Neural cell (in vitro differentiated cells): ENCODE results near the gene PDE4D. TPM values are rescaled to one million over a fixed set of nuclear protein-coding genes. Genes with fewer than 3 reads are reported as not detected.

Experiments used
- H2AFZ ChIP-seq: fragments of 200-600, 300-800 bp; sonication (generic), shearing (Covaris generic); 2 replicates; pipeline ENCODE4 v1.6.0; 2014; ENCODE audit warnings: low read depth, mild to moderate bottlenecking, antibody characterized with exemption, low read length, moderate library complexity
- H3F3A ChIP-seq: fragments of 200-600 bp; shearing (Covaris generic); 2 replicates; pipeline ENCODE4 v1.6.1; 2016; ENCODE audit warnings: mild to moderate bottlenecking, moderate library complexity, mixed read lengths, antibody characterized with exemption, low read length; ENCODE audit not compliant: insufficient read depth, poor library complexity, severe bottlenecking
- H3K27ac ChIP-seq: fragments of 200-600, 300-800 bp; sonication (generic), shearing (Covaris generic); 2 replicates; pipeline ENCODE4 v1.5.1; 2014; ENCODE audit warnings: mild to moderate bottlenecking, low read length, moderate library complexity
- H3K27me3 ChIP-seq: fragments of 300-800, 200-600 bp; sonication (generic), shearing (Covaris generic); 2 replicates; pipeline ENCODE4 v1.6.0; 2014; ENCODE audit warnings: mild to moderate bottlenecking, low read depth, low read length, moderate library complexity; ENCODE audit not compliant: insufficient read depth
- H3K36me3 ChIP-seq: fragments of 300-800, 200-600 bp; sonication (generic), shearing (Covaris generic); 2 replicates; pipeline ENCODE4 v1.5.1; 2014; ENCODE audit warnings: mild to moderate bottlenecking, antibody characterized with exemption, low read length, moderate library complexity; ENCODE audit not compliant: insufficient read depth
- H3K4me2 ChIP-seq: fragments of 300-800, 200-600 bp; sonication (generic), shearing (Covaris generic); 2 replicates; pipeline ENCODE4 v1.6.0; 2014; ENCODE audit warnings: mild to moderate bottlenecking, low read length
- H3K4me3 ChIP-seq: fragments of 300-800, 200-600 bp; sonication (generic), shearing (Covaris generic); 2 replicates; pipeline ENCODE4 v1.5.1; 2014; ENCODE audit warnings: mild to moderate bottlenecking, low read length, moderate library complexity
- H3K79me2 ChIP-seq: fragments of 200-600 bp; shearing (Covaris generic); replicated peaks from 2 replicates; pipeline ENCODE4 v1.6.0; 2014; ENCODE audit warnings: mild to moderate bottlenecking, low read length, moderate library complexity; ENCODE audit not compliant: insufficient read depth
- H3K9ac ChIP-seq: fragments of 300-800, 200-600 bp; sonication (generic), shearing (Covaris generic); 2 replicates; pipeline ENCODE4 v1.6.1; 2016; ENCODE audit warnings: mild to moderate bottlenecking, low read length, mixed read lengths
- H3K9me2 ChIP-seq: fragments of 200-600 bp; shearing (Covaris generic); 2 replicates; pipeline ENCODE4 v1.6.1; 2016; ENCODE audit warnings: mild to moderate bottlenecking, low read length, mixed read lengths; ENCODE audit not compliant: insufficient read depth
- H3K9me3 ChIP-seq: fragments of 200-600, 300-800 bp; sonication (generic), shearing (Covaris generic); 2 replicates; pipeline ENCODE4 v1.6.1; 2016; ENCODE audit warnings: mild to moderate bottlenecking, mixed run types, low read length, moderate library complexity, mixed read lengths
- H4K20me1 ChIP-seq: fragments of 200-600 bp; shearing (Covaris generic); 2 replicates; pipeline ENCODE4 v1.6.1; 2016; ENCODE audit warnings: mild to moderate bottlenecking, mixed run types; ENCODE audit not compliant: insufficient read depth
- EP300 ChIP-seq: fragments of 450-650 bp; conservative IDR thresholded peaks from 2 replicates; pipeline ENCODE4 v1.6.1; 2014; ENCODE audit warnings: antibody characterized with exemption, mild to moderate bottlenecking, moderate library complexity; ENCODE audit not compliant: poor library complexity, severe bottlenecking
- EZH2 ChIP-seq: fragments of 200-600, 300-800 bp; shearing (Covaris generic), sonication (generic); IDR thresholded peaks from 2 replicates; pipeline ENCODE4 v1.6.1; 2014; ENCODE audit warnings: antibody characterized with exemption, low read length, borderline replicate concordance, mild to moderate bottlenecking; ENCODE audit not compliant: insufficient read depth, poor library complexity, severe bottlenecking
- MXI1 ChIP-seq: fragments of 450-650 bp; conservative IDR thresholded peaks from 2 replicates; pipeline ENCODE4 v1.6.1; 2014; ENCODE audit warnings: antibody characterized with exemption, mild to moderate bottlenecking; ENCODE audit not compliant: poor library complexity, severe bottlenecking
- POLR2AphosphoS5 ChIP-seq: IDR thresholded peaks from 2 replicates; pipeline ENCODE4 v1.6.1; 2012
- RAD21 ChIP-seq: fragments of 450-650 bp; conservative IDR thresholded peaks from 2 replicates; pipeline ENCODE4 v1.6.1; 2014; ENCODE audit warnings: antibody characterized with exemption, mild to moderate bottlenecking, moderate library complexity
- SMC3 ChIP-seq: fragments of 450-650 bp; conservative IDR thresholded peaks from 2 replicates; pipeline ENCODE4 v1.6.1; 2014; ENCODE audit warnings: antibody characterized with exemption, mild to moderate bottlenecking, moderate library complexity; ENCODE audit not compliant: poor library complexity
- TAF1 ChIP-seq: IDR thresholded peaks from 2 replicates; pipeline ENCODE4 v1.6.1; 2012; ENCODE audit warnings: low read depth
- polyA plus RNA-seq: library from polyadenylated mRNA; depleted of rRNA; stranded (reverse); fragments of >200 nt; gene quantifications from 2 replicates; pipeline ENCODE4 v1.2.3, GENCODE V29; 2014
- TF ChIP-seq, protein P1 (sequence below): fragments of 450-650 bp; IDR thresholded peaks from 2 replicates; pipeline ENCODE4 v1.5.1; 2014; ENCODE audit warnings: antibody characterized with exemption, mild to moderate bottlenecking, moderate library complexity; ENCODE audit not compliant: poor library complexity, severe bottlenecking
- TF ChIP-seq, protein P2 (sequence below): IDR thresholded peaks from 2 replicates; pipeline ENCODE4 v1.6.1; 2012; ENCODE audit warnings: borderline replicate concordance

Gene PDE4D
- polyA plus RNA-seq, 1 donor from 2014 or later, result 42.8 TPM

DNA sequence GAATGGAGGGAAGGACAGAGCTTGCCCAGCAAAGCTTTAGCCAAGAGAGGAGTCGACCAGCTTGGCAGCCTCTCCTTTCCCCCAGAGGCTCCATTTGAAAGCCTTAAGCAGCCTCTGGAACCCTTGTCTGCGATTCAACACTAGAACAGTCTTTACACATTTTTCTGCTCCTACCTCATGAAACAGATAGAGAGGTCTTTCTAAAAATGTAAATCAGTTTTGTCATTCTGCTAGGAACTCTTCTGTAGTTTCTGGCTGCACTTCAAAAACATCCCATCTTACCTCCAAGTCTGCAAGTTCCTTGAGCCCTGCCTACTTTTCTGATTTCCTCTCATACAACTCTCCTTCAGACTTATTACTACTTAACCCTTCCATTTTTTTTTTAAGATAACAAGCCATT lies 70.1 kb downstream of the PDE4D start (continued):
- TF ChIP-seq RAD21 (no peak), MXI1 (no peak)

DNA sequence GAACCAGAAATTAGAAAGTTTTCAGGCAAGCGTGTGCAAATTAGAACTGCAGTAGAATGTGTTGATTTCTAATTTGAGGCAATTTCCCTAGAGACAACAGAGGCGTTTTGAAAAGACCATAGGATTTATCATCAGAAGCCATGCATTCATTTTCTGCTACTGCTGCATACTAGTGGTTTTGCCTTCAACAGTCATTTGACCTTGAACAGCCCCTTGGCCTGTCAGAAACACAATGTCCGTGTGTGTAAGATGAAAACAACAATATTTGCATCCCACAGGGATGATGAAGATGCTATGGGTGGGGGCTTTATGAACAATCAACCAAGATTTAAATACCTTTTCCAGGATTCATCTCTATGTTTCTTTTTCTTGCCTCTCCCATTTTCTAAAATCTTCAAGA lies 73.7 kb downstream of the PDE4D start:
- Histone ChIP-seq H3K4me3 (no peak overlapping the region), H3K79me2 (no peaks in the 10 kb centered on the region), H3K27me3 (no peaks in the 10 kb centered on the region), H3K27ac (no peak overlapping the region), H4K20me1 (no peaks in the 10 kb centered on the region), H3K4me2 (no peak overlapping the region), H3K9me3 (no peaks in the 10 kb centered on the region), H3K9me2 (no peaks in the 10 kb centered on the region), H3K9ac (no peak overlapping the region), H2AFZ (no peak overlapping the region), H3K36me3 (no peaks in the 10 kb centered on the region), H3F3A (no peaks in the 10 kb centered on the region)
- TF ChIP-seq SMC3 (no peak), MXI1 (no peak), TAF1 (no peak), EP300 (no peak), POLR2AphosphoS5 (no peak)
- TF ChIP-seq, protein P1, sequence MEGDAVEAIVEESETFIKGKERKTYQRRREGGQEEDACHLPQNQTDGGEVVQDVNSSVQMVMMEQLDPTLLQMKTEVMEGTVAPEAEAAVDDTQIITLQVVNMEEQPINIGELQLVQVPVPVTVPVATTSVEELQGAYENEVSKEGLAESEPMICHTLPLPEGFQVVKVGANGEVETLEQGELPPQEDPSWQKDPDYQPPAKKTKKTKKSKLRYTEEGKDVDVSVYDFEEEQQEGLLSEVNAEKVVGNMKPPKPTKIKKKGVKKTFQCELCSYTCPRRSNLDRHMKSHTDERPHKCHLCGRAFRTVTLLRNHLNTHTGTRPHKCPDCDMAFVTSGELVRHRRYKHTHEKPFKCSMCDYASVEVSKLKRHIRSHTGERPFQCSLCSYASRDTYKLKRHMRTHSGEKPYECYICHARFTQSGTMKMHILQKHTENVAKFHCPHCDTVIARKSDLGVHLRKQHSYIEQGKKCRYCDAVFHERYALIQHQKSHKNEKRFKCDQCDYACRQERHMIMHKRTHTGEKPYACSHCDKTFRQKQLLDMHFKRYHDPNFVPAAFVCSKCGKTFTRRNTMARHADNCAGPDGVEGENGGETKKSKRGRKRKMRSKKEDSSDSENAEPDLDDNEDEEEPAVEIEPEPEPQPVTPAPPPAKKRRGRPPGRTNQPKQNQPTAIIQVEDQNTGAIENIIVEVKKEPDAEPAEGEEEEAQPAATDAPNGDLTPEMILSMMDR, result no peak
- TF ChIP-seq, protein P2, sequence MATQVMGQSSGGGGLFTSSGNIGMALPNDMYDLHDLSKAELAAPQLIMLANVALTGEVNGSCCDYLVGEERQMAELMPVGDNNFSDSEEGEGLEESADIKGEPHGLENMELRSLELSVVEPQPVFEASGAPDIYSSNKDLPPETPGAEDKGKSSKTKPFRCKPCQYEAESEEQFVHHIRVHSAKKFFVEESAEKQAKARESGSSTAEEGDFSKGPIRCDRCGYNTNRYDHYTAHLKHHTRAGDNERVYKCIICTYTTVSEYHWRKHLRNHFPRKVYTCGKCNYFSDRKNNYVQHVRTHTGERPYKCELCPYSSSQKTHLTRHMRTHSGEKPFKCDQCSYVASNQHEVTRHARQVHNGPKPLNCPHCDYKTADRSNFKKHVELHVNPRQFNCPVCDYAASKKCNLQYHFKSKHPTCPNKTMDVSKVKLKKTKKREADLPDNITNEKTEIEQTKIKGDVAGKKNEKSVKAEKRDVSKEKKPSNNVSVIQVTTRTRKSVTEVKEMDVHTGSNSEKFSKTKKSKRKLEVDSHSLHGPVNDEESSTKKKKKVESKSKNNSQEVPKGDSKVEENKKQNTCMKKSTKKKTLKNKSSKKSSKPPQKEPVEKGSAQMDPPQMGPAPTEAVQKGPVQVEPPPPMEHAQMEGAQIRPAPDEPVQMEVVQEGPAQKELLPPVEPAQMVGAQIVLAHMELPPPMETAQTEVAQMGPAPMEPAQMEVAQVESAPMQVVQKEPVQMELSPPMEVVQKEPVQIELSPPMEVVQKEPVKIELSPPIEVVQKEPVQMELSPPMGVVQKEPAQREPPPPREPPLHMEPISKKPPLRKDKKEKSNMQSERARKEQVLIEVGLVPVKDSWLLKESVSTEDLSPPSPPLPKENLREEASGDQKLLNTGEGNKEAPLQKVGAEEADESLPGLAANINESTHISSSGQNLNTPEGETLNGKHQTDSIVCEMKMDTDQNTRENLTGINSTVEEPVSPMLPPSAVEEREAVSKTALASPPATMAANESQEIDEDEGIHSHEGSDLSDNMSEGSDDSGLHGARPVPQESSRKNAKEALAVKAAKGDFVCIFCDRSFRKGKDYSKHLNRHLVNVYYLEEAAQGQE, result no peak

DNA sequence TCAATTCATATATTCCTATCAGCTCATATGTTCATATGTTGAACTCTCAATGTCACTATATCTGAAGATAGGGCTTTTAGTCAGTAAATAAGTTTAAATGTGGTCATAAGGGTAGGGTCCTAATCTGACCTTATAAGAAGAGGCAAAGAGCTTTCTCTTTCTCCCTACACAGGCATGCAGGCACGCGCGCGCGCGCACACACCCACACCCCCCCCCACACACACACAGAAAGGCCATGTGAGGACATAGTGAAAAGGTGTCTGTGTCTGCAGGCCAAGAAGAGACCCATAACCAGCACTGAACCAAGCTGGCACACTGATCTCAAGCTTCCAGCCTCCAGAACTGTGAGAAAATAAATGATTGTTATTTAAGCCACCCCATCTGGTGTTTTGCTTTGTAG lies 76.0 kb downstream of the PDE4D start:
- Histone ChIP-seq H3K4me2 (no peak overlapping the region), H3K4me3 (no peak overlapping the region), H4K20me1 (no peaks in the 10 kb centered on the region), H3K27ac (no peak overlapping the region), H3K9me2 (no peaks in the 10 kb centered on the region), H3F3A (no peaks in the 10 kb centered on the region), H3K79me2 (no peaks in the 10 kb centered on the region), H3K36me3 (no peaks in the 10 kb centered on the region), H3K9ac (no peak overlapping the region), H3K9me3 (no peaks in the 10 kb centered on the region), H3K27me3 (no peaks in the 10 kb centered on the region), H2AFZ (no peak overlapping the region)
- TF ChIP-seq TAF1, result no peak
- no peak for TF ChIP-seq RAD21
- TF ChIP-seq POLR2AphosphoS5, result no peak
- TF ChIP-seq EP300, result no peak
- TF ChIP-seq EZH2, result no peak
- no peak for TF ChIP-seq SMC3
- TF ChIP-seq, protein P2, result no peak
- no peak for TF ChIP-seq MXI1
- TF ChIP-seq, protein P1, result no peak
